Measurements from ENCODE around the gene RAI1.

Gene RAI1

GRCh38 chr17:17806611-17807274 is 125.5 kb downstream of the RAI1 start:
- TF ChIP-seq POLR2AphosphoS5 (IDR thresholded peaks at IDR 0.05; ENCODE audit: low read depth, low read length) (no peak), REST (IDR thresholded peaks at IDR 0.05; ENCODE audit: insufficient read depth in 1 of 2, low read depth in 2 of 2, low read length in 2 of 2) (no peak), SIN3A (IDR thresholded peaks at IDR 0.05; ENCODE audit: borderline replicate concordance, insufficient read depth, low read length) (no peak), FOXP2 (optimal IDR thresholded peaks at IDR 0.05; ENCODE audit: borderline replicate concordance, extremely low read depth, extremely low read length, insufficient read depth) (no peak), TAF1 (IDR thresholded peaks at IDR 0.05; ENCODE audit: borderline replicate concordance, insufficient read depth, low read length) (no peak)

GRCh38 chr17:17807440-17807839 is 126.2 kb downstream of the RAI1 start:
- TF ChIP-seq REST (IDR thresholded peaks at IDR 0.05; ENCODE audit: insufficient read depth in 1 of 2, low read depth in 2 of 2, low read length in 2 of 2) (no peak), FOXP2 (optimal IDR thresholded peaks at IDR 0.05; ENCODE audit: borderline replicate concordance, extremely low read depth, extremely low read length, insufficient read depth) (no peak), TAF1 (IDR thresholded peaks at IDR 0.05; ENCODE audit: borderline replicate concordance, insufficient read depth, low read length) (no peak), SIN3A (IDR thresholded peaks at IDR 0.05; ENCODE audit: borderline replicate concordance, insufficient read depth, low read length) (no peak), POLR2AphosphoS5 (IDR thresholded peaks at IDR 0.05; ENCODE audit: low read depth, low read length) (no peak)

- TF ChIP-seq POLR2AphosphoS5 (IDR thresholded peaks at IDR 0.05; ENCODE audit: low read depth, low read length) (no peak), REST (IDR thresholded peaks at IDR 0.05; ENCODE audit: insufficient read depth in 1 of 2, low read depth in 2 of 2, low read length in 2 of 2) (no peak), FOXP2 (optimal IDR thresholded peaks at IDR 0.05; ENCODE audit: borderline replicate concordance, extremely low read depth, extremely low read length, insufficient read depth) (no peak), SIN3A (IDR thresholded peaks at IDR 0.05; ENCODE audit: borderline replicate concordance, insufficient read depth, low read length) (no peak), TAF1 (IDR thresholded peaks at IDR 0.05; ENCODE audit: borderline replicate concordance, insufficient read depth, low read length) (no peak)
Observed at GRCh38 chr17:17808706-17809432, 127.6 kb downstream of the RAI1 start.

- no peak for TF ChIP-seq REST (IDR thresholded peaks at IDR 0.05; ENCODE audit: insufficient read depth in 1 of 2, low read depth in 2 of 2, low read length in 2 of 2)
- TF ChIP-seq SIN3A (IDR thresholded peaks at IDR 0.05; ENCODE audit: borderline replicate concordance, insufficient read depth, low read length), result no peak
Observed at GRCh38 chr17:17809531-17810083, 128.3 kb downstream of the RAI1 start.

Data from PFSK-1 (cell line).